ENCODE results near the gene KIZ. TPM values are rescaled to one million over a fixed set of nuclear protein-coding genes. Genes with fewer than 3 reads are reported as not detected.

Gene KIZ
- total and polyA plus RNA-seq, 2 experiments from 2014 or later = 13.5 to 15.4 TPM

- Histone ChIP-seq H3K9me3 (ENCODE audit: low read depth) (no peaks in the 10 kb centered on the region), H3K27ac (no peak overlapping the region), H3K4me2 (no peak overlapping the region), H2AFZ (no peak overlapping the region), H3K27me3 (no peaks in the 10 kb centered on the region), H4K20me1 (ENCODE audit: insufficient read depth, poor library complexity, severe bottlenecking) (no peaks in the 10 kb centered on the region), H3K4me1 (ENCODE audit: insufficient read depth) (no peaks in the 10 kb centered on the region), H3K4me3 (no peak overlapping the region), H3K79me2 (no peaks in the 10 kb centered on the region), H3K36me3 (replicated peaks; ENCODE audit: insufficient read depth, low read depth) (no peaks in the 10 kb centered on the region), H3K9me2 (replicated peaks; ENCODE audit: insufficient read depth) (no peaks in the 10 kb centered on the region)
- 64% methylated on average over 3 of the region's 3 CpGs for WGBS (ENCODE audit: low lambda C conversion rate, missing lambda C conversion rate)
- DNase-seq (ENCODE audit: low spot score) = no peak
- TF ChIP-seq CTCF (IDR thresholded peaks at IDR 0.05; ENCODE audit: poor library complexity) (no peak), EZH2 (IDR thresholded peaks at IDR 0.05; ENCODE audit: borderline replicate concordance) (no peak), EZH2phosphoT487 (IDR thresholded peaks at IDR 0.05; ENCODE audit: low read depth, severe bottlenecking, unreplicated experiment) (no peak)
Measured at GRCh38 chr20:21139881-21140566, 14.1 kb downstream of the KIZ start.

- Histone ChIP-seq H4K20me1 (ENCODE audit: insufficient read depth, poor library complexity, severe bottlenecking) (no peaks in the 10 kb centered on the region), H3K36me3 (replicated peaks; ENCODE audit: insufficient read depth, low read depth) (no peaks in the 10 kb centered on the region), H2AFZ (no peak overlapping the region), H3K4me1 (ENCODE audit: insufficient read depth) (no peaks in the 10 kb centered on the region), H3K27ac (no peak overlapping the region), H3K9me2 (replicated peaks; ENCODE audit: insufficient read depth) (no peaks in the 10 kb centered on the region), H3K4me2 (no peak overlapping the region), H3K79me2 (no peaks in the 10 kb centered on the region), H3K9me3 (ENCODE audit: low read depth) (no peaks in the 10 kb centered on the region), H3K27me3 (no peaks in the 10 kb centered on the region), H3K4me3 (no peak overlapping the region)
- no peak for DNase-seq (ENCODE audit: low spot score)
- WGBS (ENCODE audit: low lambda C conversion rate, missing lambda C conversion rate) = 92% methylated on average over 5 of the region's 5 CpGs
- TF ChIP-seq CTCF (IDR thresholded peaks at IDR 0.05; ENCODE audit: poor library complexity) (no peak), EZH2 (IDR thresholded peaks at IDR 0.05; ENCODE audit: borderline replicate concordance) (no peak), EZH2phosphoT487 (IDR thresholded peaks at IDR 0.05; ENCODE audit: low read depth, severe bottlenecking, unreplicated experiment) (no peak)
Measured at GRCh38 chr20:21141825-21142224, 15.9 kb downstream of the KIZ start.

GRCh38 chr20:21143194-21143890 lies 17.5 kb downstream of the KIZ start:
- no peak for DNase-seq (ENCODE audit: low spot score)
- Histone ChIP-seq H4K20me1 (ENCODE audit: insufficient read depth, poor library complexity, severe bottlenecking) (no peaks in the 10 kb centered on the region), H3K9me3 (ENCODE audit: low read depth) (no peaks in the 10 kb centered on the region), H3K36me3 (replicated peaks; ENCODE audit: insufficient read depth, low read depth) (no peaks in the 10 kb centered on the region), H3K9me2 (replicated peaks; ENCODE audit: insufficient read depth) (no peaks in the 10 kb centered on the region), H3K79me2 (no peaks in the 10 kb centered on the region), H3K27ac (no peak overlapping the region), H3K4me2 (no peak overlapping the region), H2AFZ (no peak overlapping the region), H3K4me3 (no peak overlapping the region), H3K27me3 (no peaks in the 10 kb centered on the region), H3K4me1 (ENCODE audit: insufficient read depth) (no peaks in the 10 kb centered on the region)
- no peak for TF ChIP-seq EZH2phosphoT487 (IDR thresholded peaks at IDR 0.05; ENCODE audit: low read depth, severe bottlenecking, unreplicated experiment)
- no peak for TF ChIP-seq EZH2 (IDR thresholded peaks at IDR 0.05; ENCODE audit: borderline replicate concordance)
- TF ChIP-seq CTCF (IDR thresholded peaks at IDR 0.05; ENCODE audit: poor library complexity) = no peak
- 86% methylated on average over 7 of the region's 7 CpGs for WGBS (ENCODE audit: low lambda C conversion rate, missing lambda C conversion rate)
